ENCODE measurements around the gene STRADA. TPM values are rescaled to one million over a fixed set of nuclear protein-coding genes. Genes with fewer than 3 reads are reported as not detected.

The STRADA gene
- polyA plus RNA-seq, 3 donors: 12.5 to 51.9 (median 19.8) TPM

- Histone ChIP-seq H3K9me3 (replicated peaks in 1 of 2; ENCODE audit: control insufficient read depth in 1 of 2, insufficient read depth in 1 of 2, low read length in 2 of 2) (no peaks in the 10 kb centered on the region), H3K4me3 (replicated peaks in 1 of 3; ENCODE audit: low read depth in 2 of 3, low read length in 3 of 3) (no peak overlapping the region), H3K9ac (ENCODE audit: insufficient read depth, low read length, poor library complexity, severe bottlenecking) (no peak overlapping the region), H3K4me1 (ENCODE audit: control insufficient read depth in 1 of 2, insufficient read depth in 2 of 2, low read length in 2 of 2) (peaks cover 36 to 39% of the 10 kb centered on the region in 2 donors), H3K36me3 (replicated peaks in 1 of 2; ENCODE audit: control insufficient read depth in 1 of 2, insufficient read depth in 2 of 2, low read length in 2 of 2) (peaks cover 30 to 67% of the 10 kb centered on the region in 2 donors), H3K4me2 (replicated peaks; ENCODE audit: extremely low read depth, low read length, poor library complexity, severe bottlenecking) (no peak overlapping the region), H2AFZ (ENCODE audit: insufficient read depth, low read depth, low read length, poor library complexity, severe bottlenecking) (no peak overlapping the region), H4K20me1 (ENCODE audit: insufficient read depth, low read length) (peaks cover 48% of the 10 kb centered on the region), H3K27ac (ENCODE audit: low read depth in 1 of 2, low read length in 2 of 2) (peak overlapping the region in 1 of 2 donors; percentile 18), H3K79me2 (ENCODE audit: insufficient read depth, low read length) (peaks cover 29% of the 10 kb centered on the region), H3K27me3 (ENCODE audit: control insufficient read depth in 2 of 2, insufficient read depth in 2 of 2, low read length in 2 of 2) (no peaks in the 10 kb centered on the region)
- intact Hi-C loops (cut with micrococcal nuclease): no loop called here
- no peak for DNase-seq
- Mint-ChIP-seq H3K27ac (peak overlapping the region in 3 of 7 donors; percentile 61 to 82 (median 76)), H3K36me3 (peaks cover 51 to 64% of the 10 kb centered on the region in 2 donors), H3K9me3 (peaks cover 0 to 2% (median 0%) of the 10 kb centered on the region in 7 donors), H3K4me3 (no peak overlapping the region), H3K4me1 (peaks cover 44% of the 10 kb centered on the region), H3K27me3 (ENCODE audit: low read depth in 3 of 3) (no peaks in the 10 kb centered on the region)
- WGBS (ENCODE audit: insufficient coverage): 10% methylated on average over 2 of the region's 3 CpGs
- no peak for TF ChIP-seq CTCF (IDR thresholded peaks at IDR 0.05)
Measured at GRCh38 chr17:63705657-63706056, 35.9 kb downstream of the STRADA start.

DNA sequence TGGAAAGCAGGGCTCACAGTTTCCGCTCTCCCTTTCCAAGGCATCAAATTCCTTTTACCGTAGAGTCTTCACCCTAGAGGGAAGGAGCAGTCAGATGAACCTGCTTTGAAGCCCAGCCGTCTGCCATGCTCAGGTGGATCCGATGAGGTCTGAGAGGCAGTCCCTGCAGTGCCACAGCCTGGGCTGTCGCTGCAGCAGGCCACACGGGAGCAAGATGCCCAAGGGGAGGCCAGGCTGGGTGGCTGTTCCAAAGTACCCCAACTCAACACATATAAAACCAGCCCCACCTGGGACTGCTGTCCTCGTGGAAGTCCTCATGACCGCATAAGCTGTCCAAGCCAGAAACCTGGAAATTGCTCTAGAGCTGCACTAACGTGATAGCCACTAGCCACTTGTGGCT lies 36.8 kb downstream of the STRADA start:
- H3K27me3 ChIP-seq (ENCODE audit: control insufficient read depth in 2 of 2, insufficient read depth in 2 of 2, low read length in 2 of 2): no peaks in the 10 kb centered on the region
- no peak overlapping the region for H2AFZ ChIP-seq (ENCODE audit: insufficient read depth, low read depth, low read length, poor library complexity, severe bottlenecking)
- no peak overlapping the region for H3K4me3 ChIP-seq (replicated peaks in 1 of 3; ENCODE audit: low read depth in 2 of 3, low read length in 3 of 3)
- DNase-seq: no peak
- H3K79me2 ChIP-seq (ENCODE audit: insufficient read depth, low read length): peaks cover 30% of the 10 kb centered on the region
- no peak for TF ChIP-seq CTCF (IDR thresholded peaks at IDR 0.05)
- Mint-ChIP-seq H3K27me3 (ENCODE audit: low read depth in 3 of 3) (no peaks in the 10 kb centered on the region), H3K36me3 (peaks cover 45 to 56% of the 10 kb centered on the region in 2 donors), H3K4me3 (no peak overlapping the region), H3K9me3 (peaks cover 0 to 2% (median 0%) of the 10 kb centered on the region in 7 donors), H3K4me1 (peaks cover 44% of the 10 kb centered on the region), H3K27ac (peak overlapping the region in 2 of 7 donors; percentile 23 to 30)
- no peak overlapping the region for H3K9ac ChIP-seq (ENCODE audit: insufficient read depth, low read length, poor library complexity, severe bottlenecking)
- no peaks in the 10 kb centered on the region for H3K9me3 ChIP-seq (replicated peaks in 1 of 2; ENCODE audit: control insufficient read depth in 1 of 2, insufficient read depth in 1 of 2, low read length in 2 of 2)
- intact Hi-C loops (cut with micrococcal nuclease): loop anchor here in 1 of 2 donors (5.0 kb wide), 1 partner anchor 137 kb away; the partner anchor contains the start of gene SMARCD2
- peak overlapping the region in 1 of 2 donors; percentile 18 for H3K27ac ChIP-seq (ENCODE audit: low read depth in 1 of 2, low read length in 2 of 2)
- peaks cover 48% of the 10 kb centered on the region for H4K20me1 ChIP-seq (ENCODE audit: insufficient read depth, low read length)
- no peak overlapping the region for H3K4me2 ChIP-seq (replicated peaks; ENCODE audit: extremely low read depth, low read length, poor library complexity, severe bottlenecking)
- H3K4me1 ChIP-seq (ENCODE audit: control insufficient read depth in 1 of 2, insufficient read depth in 2 of 2, low read length in 2 of 2): peaks cover 37 to 45% of the 10 kb centered on the region in 2 donors
- H3K36me3 ChIP-seq (replicated peaks in 1 of 2; ENCODE audit: control insufficient read depth in 1 of 2, insufficient read depth in 2 of 2, low read length in 2 of 2): peaks cover 26 to 59% of the 10 kb centered on the region in 2 donors
- 97% methylated on average over 8 of the region's 9 CpGs for WGBS (ENCODE audit: insufficient coverage)
